ENCODE data around the gene MRLN. TPM values are rescaled to one million over a fixed set of nuclear protein-coding genes. Genes with fewer than 3 reads are reported as not detected.
"Not testable (repeated sequence)": the region's sequence is repeated elsewhere in the genome, so short reads cannot be mapped to it uniquely, and the experiment has no call there.

The MRLN gene
- total RNA-seq, 1 donor from 2014 or later, result not detected

GRCh38 chr10:59752278-59752940 lies 846 bp downstream of the MRLN start:
- H3K36me3 ChIP-seq, result no peaks in the 10 kb centered on the region
- no peaks in the 10 kb centered on the region for H3K4me1 ChIP-seq
- DNase-seq, result no peak
- TF ChIP-seq, protein P1, sequence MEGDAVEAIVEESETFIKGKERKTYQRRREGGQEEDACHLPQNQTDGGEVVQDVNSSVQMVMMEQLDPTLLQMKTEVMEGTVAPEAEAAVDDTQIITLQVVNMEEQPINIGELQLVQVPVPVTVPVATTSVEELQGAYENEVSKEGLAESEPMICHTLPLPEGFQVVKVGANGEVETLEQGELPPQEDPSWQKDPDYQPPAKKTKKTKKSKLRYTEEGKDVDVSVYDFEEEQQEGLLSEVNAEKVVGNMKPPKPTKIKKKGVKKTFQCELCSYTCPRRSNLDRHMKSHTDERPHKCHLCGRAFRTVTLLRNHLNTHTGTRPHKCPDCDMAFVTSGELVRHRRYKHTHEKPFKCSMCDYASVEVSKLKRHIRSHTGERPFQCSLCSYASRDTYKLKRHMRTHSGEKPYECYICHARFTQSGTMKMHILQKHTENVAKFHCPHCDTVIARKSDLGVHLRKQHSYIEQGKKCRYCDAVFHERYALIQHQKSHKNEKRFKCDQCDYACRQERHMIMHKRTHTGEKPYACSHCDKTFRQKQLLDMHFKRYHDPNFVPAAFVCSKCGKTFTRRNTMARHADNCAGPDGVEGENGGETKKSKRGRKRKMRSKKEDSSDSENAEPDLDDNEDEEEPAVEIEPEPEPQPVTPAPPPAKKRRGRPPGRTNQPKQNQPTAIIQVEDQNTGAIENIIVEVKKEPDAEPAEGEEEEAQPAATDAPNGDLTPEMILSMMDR (IDR thresholded peaks at IDR 0.05; ENCODE audit: borderline replicate concordance), result no peak
- intact Hi-C loops (cut with micrococcal nuclease), result no loop called here
- no peak overlapping the region for H3K27ac ChIP-seq (replicated peaks)
- H3K9me3 ChIP-seq (replicated peaks), result no peaks in the 10 kb centered on the region
- no peak overlapping the region for H3K4me3 ChIP-seq
- H3K27me3 ChIP-seq (ENCODE audit: low read depth), result no peaks in the 10 kb centered on the region

GRCh38 chr10:59750155-59750945 lies 2.9 kb downstream of the MRLN start:
- no peaks in the 10 kb centered on the region for H3K4me1 ChIP-seq
- H3K36me3 ChIP-seq, result no peaks in the 10 kb centered on the region
- H3K27ac ChIP-seq (replicated peaks), result no peak overlapping the region
- TF ChIP-seq, protein P1 (IDR thresholded peaks at IDR 0.05; ENCODE audit: borderline replicate concordance), result no peak
- no peak for DNase-seq
- no peak overlapping the region for H3K4me3 ChIP-seq
- H3K9me3 ChIP-seq (replicated peaks), result no peaks in the 10 kb centered on the region
- intact Hi-C loops (cut with micrococcal nuclease), result no loop called here
- no peaks in the 10 kb centered on the region for H3K27me3 ChIP-seq (ENCODE audit: low read depth)

GRCh38 chr10:59748834-59749233 lies 4.4 kb downstream of the MRLN start:
- Histone ChIP-seq H3K36me3 (no peaks in the 10 kb centered on the region), H3K27ac (replicated peaks) (no peak overlapping the region), H3K9me3 (replicated peaks) (no peaks in the 10 kb centered on the region), H3K4me1 (no peaks in the 10 kb centered on the region), H3K27me3 (ENCODE audit: low read depth) (no peaks in the 10 kb centered on the region), H3K4me3 (no peak overlapping the region)
- TF ChIP-seq, protein P1 (IDR thresholded peaks at IDR 0.05; ENCODE audit: borderline replicate concordance), result no peak
- intact Hi-C loops (cut with micrococcal nuclease), result no loop called here
- DNase-seq, result no peak

- intact Hi-C loops (cut with micrococcal nuclease), result no loop called here
- TF ChIP-seq, protein P1 (IDR thresholded peaks at IDR 0.05; ENCODE audit: borderline replicate concordance), result no peak
- no peak for DNase-seq
- H3K9me3 ChIP-seq (replicated peaks), result no peaks in the 10 kb centered on the region
- no peak overlapping the region for H3K27ac ChIP-seq (replicated peaks)
- H3K4me1 ChIP-seq, result no peaks in the 10 kb centered on the region
- H3K27me3 ChIP-seq (ENCODE audit: low read depth), result no peaks in the 10 kb centered on the region
- no peaks in the 10 kb centered on the region for H3K36me3 ChIP-seq
- H3K4me3 ChIP-seq, result no peak overlapping the region
Measured at GRCh38 chr10:59745163-59745650, 8.0 kb downstream of the MRLN start.

GRCh38 chr10:59744762-59745161 lies 8.5 kb downstream of the MRLN start:
- H3K27me3 ChIP-seq (ENCODE audit: low read depth); H3K4me3 ChIP-seq; H3K36me3 ChIP-seq; intact Hi-C loops (cut with micrococcal nuclease); H3K27ac ChIP-seq (replicated peaks); H3K9me3 ChIP-seq (replicated peaks); DNase-seq; H3K4me1 ChIP-seq: not testable (repeated sequence)

DNA sequence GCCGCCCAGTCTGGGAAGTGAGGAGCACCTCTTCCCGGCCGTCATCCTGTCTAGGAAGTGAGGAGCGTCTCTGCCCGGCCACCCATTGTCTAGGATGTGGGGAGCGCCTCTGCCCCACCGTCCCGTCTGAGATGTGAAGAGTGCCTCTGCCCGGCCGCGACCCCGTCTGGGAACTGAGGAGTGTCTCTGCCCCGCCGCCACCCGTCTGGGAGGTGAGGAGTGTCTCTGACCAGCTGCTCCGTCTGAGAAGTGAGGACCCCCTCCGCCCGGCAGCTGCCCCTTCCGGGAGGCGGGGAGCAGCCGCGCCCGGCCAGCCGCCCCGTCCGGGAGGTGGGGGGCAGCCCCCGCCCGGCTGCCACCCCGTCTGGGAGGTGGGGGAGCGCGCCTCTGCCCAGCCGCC lies 9.1 kb downstream of the MRLN start:
- H3K27ac ChIP-seq (replicated peaks); H3K27me3 ChIP-seq (ENCODE audit: low read depth); H3K4me3 ChIP-seq; DNase-seq; H3K36me3 ChIP-seq; H3K4me1 ChIP-seq; intact Hi-C loops (cut with micrococcal nuclease); H3K9me3 ChIP-seq (replicated peaks): not testable (repeated sequence)

Measured in left ventricle myocardium inferior (tissue), 1 donor.